ENCODE measurements around the gene GRIK4.

GRIK4 gene

DNA sequence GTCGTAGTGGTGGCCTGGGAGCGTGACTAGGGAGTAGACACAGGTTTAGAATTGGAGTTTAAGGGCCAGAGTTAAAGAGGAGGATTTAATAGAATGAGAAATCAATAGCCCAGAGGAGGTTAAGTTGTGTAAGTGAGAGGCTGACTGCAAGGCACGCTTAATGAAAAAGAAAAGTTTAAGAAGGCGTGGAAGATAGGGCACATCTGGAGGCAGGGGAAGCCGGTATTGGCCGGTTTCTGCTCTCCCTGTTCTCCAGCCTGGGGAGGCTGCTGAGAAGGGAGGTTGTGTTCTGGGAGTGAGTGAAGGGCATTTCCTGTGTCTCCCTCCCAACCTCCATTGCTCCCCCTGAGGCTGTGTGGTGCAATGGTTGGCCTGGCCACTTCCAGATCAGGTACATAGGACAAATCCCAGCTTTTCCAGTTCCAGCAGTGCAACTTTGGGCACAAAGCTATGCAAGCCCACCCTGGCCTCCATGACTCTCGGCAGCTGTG is 6.3 kb downstream of the GRIK4 start:
- in situ Hi-C loops (cut with HindIII; ENCODE audit: low sequenced_read_pairs) = loop anchor here (25.0 kb wide), 1 partner anchor 169 kb away; no protein-coding TSS in a partner anchor
- TF ChIP-seq, protein P1, sequence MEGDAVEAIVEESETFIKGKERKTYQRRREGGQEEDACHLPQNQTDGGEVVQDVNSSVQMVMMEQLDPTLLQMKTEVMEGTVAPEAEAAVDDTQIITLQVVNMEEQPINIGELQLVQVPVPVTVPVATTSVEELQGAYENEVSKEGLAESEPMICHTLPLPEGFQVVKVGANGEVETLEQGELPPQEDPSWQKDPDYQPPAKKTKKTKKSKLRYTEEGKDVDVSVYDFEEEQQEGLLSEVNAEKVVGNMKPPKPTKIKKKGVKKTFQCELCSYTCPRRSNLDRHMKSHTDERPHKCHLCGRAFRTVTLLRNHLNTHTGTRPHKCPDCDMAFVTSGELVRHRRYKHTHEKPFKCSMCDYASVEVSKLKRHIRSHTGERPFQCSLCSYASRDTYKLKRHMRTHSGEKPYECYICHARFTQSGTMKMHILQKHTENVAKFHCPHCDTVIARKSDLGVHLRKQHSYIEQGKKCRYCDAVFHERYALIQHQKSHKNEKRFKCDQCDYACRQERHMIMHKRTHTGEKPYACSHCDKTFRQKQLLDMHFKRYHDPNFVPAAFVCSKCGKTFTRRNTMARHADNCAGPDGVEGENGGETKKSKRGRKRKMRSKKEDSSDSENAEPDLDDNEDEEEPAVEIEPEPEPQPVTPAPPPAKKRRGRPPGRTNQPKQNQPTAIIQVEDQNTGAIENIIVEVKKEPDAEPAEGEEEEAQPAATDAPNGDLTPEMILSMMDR (IDR thresholded peaks at IDR 0.05; ENCODE audit: low read depth, low read length, missing control alignments) = no peak
- DNase-seq (ENCODE audit: low read depth) = no peak

DNA sequence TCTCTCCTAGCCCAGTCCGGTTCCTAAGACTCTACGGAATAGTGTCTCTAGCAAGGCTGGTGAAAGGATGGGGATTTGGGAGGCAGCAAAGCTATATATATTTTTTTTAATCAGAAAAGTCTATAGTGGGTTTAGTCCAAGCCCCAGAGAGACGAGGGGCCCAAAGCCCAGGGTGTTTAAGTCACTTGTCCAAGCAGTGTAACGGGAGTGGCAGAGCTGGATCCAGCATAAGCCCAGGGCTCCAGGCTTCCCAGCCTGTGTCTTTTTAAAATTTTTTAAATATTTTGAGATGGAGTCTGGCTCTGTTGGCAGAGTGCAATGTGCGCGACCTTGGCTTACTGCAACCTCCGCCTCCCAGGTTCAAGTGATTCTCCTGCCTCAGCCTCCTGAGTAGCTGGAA is 6.8 kb downstream of the GRIK4 start:
- H3K4me3 ChIP-seq (ENCODE audit: low read depth, low read length) = no peak overlapping the region
- DNase-seq (ENCODE audit: low read depth) = no peak
- in situ Hi-C loops (cut with HindIII; ENCODE audit: low sequenced_read_pairs) = loop anchor here (25.0 kb wide), 1 partner anchor 169 kb away; no protein-coding TSS in a partner anchor

More for the DNA sequence above, 6.3 kb downstream of the GRIK4 start:
- H3K4me3 ChIP-seq (ENCODE audit: low read depth, low read length) = no peak overlapping the region

DNA sequence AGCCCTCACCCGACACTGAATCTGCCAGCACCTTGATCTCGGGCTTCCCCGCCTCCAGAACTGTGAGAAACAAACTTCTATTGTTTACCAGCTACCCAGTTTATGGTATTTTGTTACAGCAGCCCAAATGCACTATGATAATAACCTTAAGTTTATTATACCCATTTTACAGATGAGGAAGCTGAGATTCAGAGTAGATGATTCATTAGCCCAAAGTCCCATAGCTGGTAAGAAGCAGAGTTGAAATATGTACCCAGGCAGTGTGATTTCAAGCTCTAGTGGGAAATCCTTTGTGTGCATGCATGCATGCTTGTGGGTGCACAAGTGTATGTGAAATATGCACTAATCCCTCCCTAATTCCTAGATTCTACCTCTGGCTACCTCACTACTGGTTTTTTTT is 7.9 kb downstream of the GRIK4 start:
- TF ChIP-seq, protein P1 (IDR thresholded peaks at IDR 0.05; ENCODE audit: low read depth, low read length, missing control alignments) = no peak
- H3K4me3 ChIP-seq (ENCODE audit: low read depth, low read length) = no peak overlapping the region
- no peak for DNase-seq (ENCODE audit: low read depth)
- in situ Hi-C loops (cut with HindIII; ENCODE audit: low sequenced_read_pairs) = loop anchor here (25.0 kb wide), 1 partner anchor 168 kb away; no protein-coding TSS in a partner anchor

More for the DNA sequence above, 6.8 kb downstream of the GRIK4 start:
- TF ChIP-seq, protein P1 (IDR thresholded peaks at IDR 0.05; ENCODE audit: low read depth, low read length, missing control alignments) = no peak

DNA sequence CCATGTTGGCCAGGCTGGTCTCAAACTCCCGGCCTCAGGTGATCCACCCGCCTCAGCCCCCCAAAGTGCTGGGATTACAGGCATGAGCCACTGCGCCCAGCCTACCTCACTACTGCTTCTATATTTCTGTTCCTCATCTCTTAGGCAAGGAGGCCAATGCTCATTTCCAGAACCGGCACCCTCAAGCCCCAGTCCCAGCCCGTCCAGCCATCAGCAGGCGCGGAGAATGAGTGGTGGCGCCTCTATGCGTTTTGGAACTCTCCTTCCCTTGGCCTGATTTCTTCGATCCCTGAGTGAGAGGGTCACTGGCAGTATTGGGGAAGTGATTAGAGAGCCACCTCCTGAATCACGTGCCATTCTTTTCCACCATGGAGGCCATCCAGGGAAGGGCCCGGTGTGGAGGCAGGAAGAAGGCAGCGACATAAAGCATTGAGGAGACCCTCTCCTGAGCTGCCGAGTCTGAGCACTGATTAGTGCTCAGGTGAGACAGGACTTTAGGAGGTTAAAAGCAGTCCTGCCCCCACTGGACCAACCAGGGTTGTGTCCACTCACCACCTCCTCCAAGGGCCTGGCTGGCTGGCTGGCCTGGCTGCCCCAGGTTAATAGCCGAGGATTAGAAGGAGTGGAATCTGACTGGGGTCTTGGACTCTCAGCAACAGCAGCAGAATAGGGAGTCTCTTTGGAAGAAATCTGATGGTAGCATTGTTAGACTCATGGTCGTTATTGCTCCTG is 8.7 kb downstream of the GRIK4 start:
- no peak overlapping the region for H3K4me3 ChIP-seq (ENCODE audit: low read depth, low read length)
- in situ Hi-C loops (cut with HindIII; ENCODE audit: low sequenced_read_pairs) = loop anchor here (25.0 kb wide), 1 partner anchor 167 kb away; no protein-coding TSS in a partner anchor
- TF ChIP-seq, protein P1 (IDR thresholded peaks at IDR 0.05; ENCODE audit: low read depth, low read length, missing control alignments) = no peak
- no peak for DNase-seq (ENCODE audit: low read depth)

DNA sequence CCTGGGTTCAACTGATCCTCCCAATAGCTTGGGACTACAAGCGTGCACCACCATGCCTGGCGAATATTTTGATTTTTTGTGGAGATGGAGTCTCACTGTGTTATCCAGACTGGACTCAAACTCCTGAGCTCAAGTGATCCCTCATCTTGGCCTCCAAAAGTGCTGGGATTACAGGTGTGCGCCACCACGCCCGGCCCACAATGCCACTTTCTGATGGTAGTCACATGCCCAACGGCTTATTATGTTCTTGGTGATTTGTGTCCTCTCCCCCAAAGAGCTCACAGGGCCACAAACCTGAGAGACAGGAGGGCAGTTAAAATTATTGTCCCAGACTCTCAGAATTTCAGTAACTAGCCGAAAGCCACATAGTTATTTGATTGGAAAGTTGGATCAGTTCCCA is 9.6 kb downstream of the GRIK4 start:
- no peak overlapping the region for H3K4me3 ChIP-seq (ENCODE audit: low read depth, low read length)
- DNase-seq (ENCODE audit: low read depth) = no peak
- TF ChIP-seq, protein P1 (IDR thresholded peaks at IDR 0.05; ENCODE audit: low read depth, low read length, missing control alignments) = no peak
- in situ Hi-C loops (cut with HindIII; ENCODE audit: low sequenced_read_pairs) = loop anchor here (25.0 kb wide), 1 partner anchor 166 kb away; no protein-coding TSS in a partner anchor

DNA sequence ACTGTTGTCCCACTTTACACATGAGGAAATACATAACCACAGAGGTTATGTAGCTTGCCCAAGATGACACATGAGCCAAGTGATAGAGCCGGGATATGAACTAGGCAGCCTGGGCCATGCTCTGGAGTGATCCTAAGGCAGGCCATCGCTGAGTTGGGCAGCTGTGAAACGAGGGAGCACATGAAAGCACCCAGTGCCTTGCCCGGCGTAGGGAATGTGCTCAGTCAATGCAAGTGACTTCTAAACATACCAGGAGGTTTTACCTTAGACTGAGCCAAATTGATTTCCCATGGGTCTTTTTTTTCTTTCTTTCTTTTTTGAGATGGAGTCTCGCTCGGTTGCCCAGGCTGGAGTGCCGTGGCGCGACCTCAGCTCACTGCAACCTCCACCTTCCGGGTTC is 10.5 kb downstream of the GRIK4 start:
- in situ Hi-C loops (cut with HindIII; ENCODE audit: low sequenced_read_pairs) = loop anchor here (25.0 kb wide), 1 partner anchor 165 kb away; no protein-coding TSS in a partner anchor
- no peak for DNase-seq (ENCODE audit: low read depth)
- TF ChIP-seq, protein P1 (IDR thresholded peaks at IDR 0.05; ENCODE audit: low read depth, low read length, missing control alignments) = no peak
- no peak overlapping the region for H3K4me3 ChIP-seq (ENCODE audit: low read depth, low read length)

Measured in astrocyte of the cerebellum (primary cell).